Measurements from ENCODE around the gene DPP7.

The DPP7 gene

DNA sequence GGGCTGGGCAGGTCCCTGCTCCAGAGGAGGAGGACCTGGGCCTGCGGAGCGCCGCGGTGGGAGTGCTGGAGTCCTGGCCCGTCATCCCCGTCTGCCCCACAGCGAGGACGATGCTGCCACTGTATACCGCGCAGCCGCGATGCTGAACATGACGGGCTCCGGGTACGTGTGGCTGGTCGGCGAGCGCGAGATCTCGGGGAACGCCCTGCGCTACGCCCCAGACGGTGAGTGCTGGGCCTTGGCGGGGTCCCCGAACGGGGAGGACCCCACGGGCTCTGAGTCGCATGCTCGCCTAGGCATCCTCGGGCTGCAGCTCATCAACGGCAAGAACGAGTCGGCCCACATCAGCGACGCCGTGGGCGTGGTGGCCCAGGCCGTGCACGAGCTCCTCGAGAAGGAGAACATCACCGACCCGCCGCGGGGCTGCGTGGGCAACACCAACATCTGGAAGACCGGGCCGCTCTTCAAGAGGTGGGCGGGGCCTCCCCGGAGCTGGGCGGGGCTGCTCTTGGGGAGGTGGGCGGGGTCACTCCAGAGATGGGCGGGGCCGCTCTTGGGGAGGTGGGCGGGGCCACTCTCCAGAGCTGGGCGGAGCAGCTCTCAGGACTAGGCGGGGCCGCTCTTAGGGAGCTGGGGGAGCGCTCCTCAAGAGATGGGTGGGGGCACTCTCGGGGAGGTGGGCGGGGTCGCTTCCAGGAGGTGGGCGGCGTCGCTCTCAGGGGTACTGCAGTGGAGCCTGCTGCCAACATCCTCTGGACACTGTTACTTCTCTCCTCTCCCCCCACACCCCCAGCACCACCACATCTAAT, 42.2 kb upstream of the DPP7 start:
- H3K27me3 ChIP-seq (ENCODE audit: control insufficient read depth, insufficient read depth, low read length): peaks cover 62% of the 10 kb centered on the region
- H3K4me3 ChIP-seq (ENCODE audit: low read length): no peak overlapping the region
- H3K36me3 ChIP-seq (ENCODE audit: control insufficient read depth, insufficient read depth, low read length): no peaks in the 10 kb centered on the region
- H3K4me1 ChIP-seq (ENCODE audit: control insufficient read depth, insufficient read depth, low read length): peaks cover 7% of the 10 kb centered on the region
- H3K9me3 ChIP-seq (ENCODE audit: control insufficient read depth, low read length): no peaks in the 10 kb centered on the region
- H3K9ac ChIP-seq (ENCODE audit: low read length): no peak overlapping the region

DNA sequence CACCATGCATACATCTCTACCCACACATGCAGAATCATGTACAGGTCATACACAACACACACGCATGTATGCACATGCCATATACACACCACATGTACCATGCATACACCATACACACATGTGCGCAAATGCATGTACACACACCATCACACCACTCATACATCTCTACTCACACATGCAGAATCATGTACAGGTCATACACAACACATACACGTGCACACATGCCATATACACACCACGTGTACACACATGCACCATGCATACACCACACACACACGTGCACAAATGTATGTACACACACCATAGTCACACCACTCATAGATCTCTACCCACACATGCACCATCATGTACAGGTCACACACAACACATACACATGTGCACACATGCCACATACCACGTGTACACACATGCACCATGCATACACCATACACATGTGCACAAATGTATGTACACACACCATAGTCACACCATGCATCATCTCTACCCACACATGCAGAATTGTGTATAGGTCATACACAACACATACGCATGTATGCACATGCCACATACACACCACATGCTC, 38.4 kb upstream of the DPP7 start:
- Histone ChIP-seq H3K27me3 (ENCODE audit: control insufficient read depth, insufficient read depth, low read length) (peaks cover 40% of the 10 kb centered on the region), H3K4me1 (ENCODE audit: control insufficient read depth, insufficient read depth, low read length) (peaks cover 11% of the 10 kb centered on the region)

DNA sequence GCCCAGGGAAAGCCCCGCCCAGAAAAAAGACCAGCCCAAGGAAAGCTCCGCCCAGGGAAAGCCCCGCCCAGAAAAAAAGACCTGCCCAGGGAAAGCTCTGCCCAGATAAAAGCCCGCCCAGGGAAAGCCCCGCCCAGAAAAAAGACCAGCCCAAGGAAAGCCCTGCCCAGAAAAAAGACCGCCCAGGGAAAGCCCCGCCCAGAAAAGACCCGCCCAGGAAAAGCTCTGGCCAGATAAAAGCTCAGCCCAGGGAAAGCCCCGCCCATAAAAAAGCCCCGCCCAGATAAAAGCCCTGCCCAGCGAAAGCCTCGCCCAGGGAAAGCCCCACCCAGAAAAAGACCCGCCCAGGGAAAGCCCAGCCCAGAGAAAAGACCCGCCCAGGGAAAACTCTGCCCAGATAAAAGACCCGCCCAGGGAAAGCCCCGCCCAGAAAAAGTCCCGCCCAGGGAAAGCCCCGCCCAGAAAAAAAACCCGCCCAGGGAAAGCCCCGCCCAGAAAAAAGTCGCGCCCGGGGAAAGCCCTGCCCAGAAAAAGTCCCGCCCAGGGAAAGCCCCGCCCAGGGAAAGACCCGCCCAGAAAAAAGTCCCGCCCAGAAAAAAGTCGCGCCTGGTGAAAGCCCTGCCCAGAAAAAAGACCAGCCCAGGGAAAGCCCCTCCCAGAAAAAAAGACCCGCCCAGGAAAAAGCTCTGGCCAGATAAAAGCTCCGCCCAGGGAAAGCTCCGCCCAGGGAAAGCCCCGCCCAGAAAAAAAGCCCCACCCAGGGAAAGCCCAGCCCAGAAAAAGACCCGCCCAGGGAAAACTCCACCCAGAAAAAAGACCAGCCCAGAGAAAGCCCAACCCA, 36.3 kb upstream of the DPP7 start:
- H3K27me3 ChIP-seq (ENCODE audit: control insufficient read depth, insufficient read depth, low read length): peaks cover 33% of the 10 kb centered on the region
- peaks cover 4% of the 10 kb centered on the region for H3K4me1 ChIP-seq (ENCODE audit: control insufficient read depth, insufficient read depth, low read length)
- H3K9ac ChIP-seq (ENCODE audit: low read length): no peak overlapping the region
- no peaks in the 10 kb centered on the region for H3K36me3 ChIP-seq (ENCODE audit: control insufficient read depth, insufficient read depth, low read length)
- H3K9me3 ChIP-seq (ENCODE audit: control insufficient read depth, low read length): no peaks in the 10 kb centered on the region
- H3K4me3 ChIP-seq (ENCODE audit: low read length): no peak overlapping the region

More for the DNA sequence above, 38.4 kb upstream of the DPP7 start:
- no peaks in the 10 kb centered on the region for H3K36me3 ChIP-seq (ENCODE audit: control insufficient read depth, insufficient read depth, low read length)
- H3K9ac ChIP-seq (ENCODE audit: low read length): no peak overlapping the region
- H3K4me3 ChIP-seq (ENCODE audit: low read length): no peak overlapping the region
- H3K9me3 ChIP-seq (ENCODE audit: control insufficient read depth, low read length): no peaks in the 10 kb centered on the region

DNA sequence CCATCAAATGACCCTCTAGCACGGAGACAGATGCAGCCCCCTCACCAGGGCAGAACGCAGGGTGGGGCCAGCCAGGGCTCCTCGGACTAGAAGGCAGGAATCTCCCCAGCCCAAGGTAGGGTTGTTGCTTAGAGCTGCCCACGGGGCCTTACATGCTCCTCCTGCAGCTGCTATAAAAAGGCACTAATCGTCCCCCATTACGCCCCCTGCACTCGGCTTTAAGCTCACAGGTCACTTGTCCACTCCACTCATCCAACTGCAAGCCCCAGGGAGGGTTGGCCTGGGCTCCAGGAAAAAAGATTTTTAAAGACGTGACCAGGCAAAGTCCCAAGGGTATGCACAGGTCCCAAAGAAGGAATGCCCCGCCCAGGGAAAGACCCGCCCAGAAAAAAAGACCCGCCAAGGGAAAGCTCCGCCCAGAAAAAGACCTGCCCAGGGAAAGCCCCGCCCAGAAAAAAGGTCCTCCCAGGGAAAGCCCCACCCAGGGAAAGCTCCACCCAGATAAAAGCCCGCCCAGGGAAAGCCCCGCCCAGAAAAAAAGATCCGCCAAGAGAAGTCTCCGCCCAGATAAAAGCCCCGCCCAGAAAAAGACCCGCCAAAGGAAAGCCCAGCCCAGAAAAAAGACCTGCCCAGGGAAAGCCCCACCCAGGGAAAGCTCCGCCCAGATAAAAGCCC, 35.5 kb upstream of the DPP7 start:
- Histone ChIP-seq H3K4me3 (ENCODE audit: low read length) (no peak overlapping the region), H3K36me3 (ENCODE audit: control insufficient read depth, insufficient read depth, low read length) (no peaks in the 10 kb centered on the region), H3K27me3 (ENCODE audit: control insufficient read depth, insufficient read depth, low read length) (peaks cover 26% of the 10 kb centered on the region)

DNA sequence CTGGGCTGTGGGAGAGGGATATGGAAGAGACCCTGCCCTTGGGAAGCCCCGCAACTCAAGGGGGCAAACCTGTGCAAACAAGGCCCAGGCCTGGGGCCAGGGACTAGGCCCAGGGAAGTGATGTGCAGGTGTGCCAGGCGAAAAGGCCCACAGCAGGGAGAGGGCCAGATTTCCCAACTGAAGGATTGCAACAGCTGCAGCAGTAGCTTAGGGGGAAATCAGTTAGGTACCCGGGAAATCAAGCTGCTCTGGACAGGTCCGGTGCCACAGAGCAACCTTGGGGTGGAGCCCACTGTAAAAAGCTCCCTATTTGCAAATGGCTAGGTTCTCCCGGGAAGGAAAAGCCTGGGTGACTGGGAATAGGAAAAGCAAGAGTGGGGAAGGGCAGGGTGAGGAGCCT, 34.8 kb upstream of the DPP7 start:
- peaks cover 25% of the 10 kb centered on the region for H3K27me3 ChIP-seq (ENCODE audit: control insufficient read depth, insufficient read depth, low read length)
- no peak overlapping the region for H3K9ac ChIP-seq (ENCODE audit: low read length)
- no peaks in the 10 kb centered on the region for H3K9me3 ChIP-seq (ENCODE audit: control insufficient read depth, low read length)
- no peak overlapping the region for H3K4me3 ChIP-seq (ENCODE audit: low read length)
- no peaks in the 10 kb centered on the region for H3K36me3 ChIP-seq (ENCODE audit: control insufficient read depth, insufficient read depth, low read length)
- H3K4me1 ChIP-seq (ENCODE audit: control insufficient read depth, insufficient read depth, low read length): peaks cover 4% of the 10 kb centered on the region

More for the DNA sequence above, 35.5 kb upstream of the DPP7 start:
- Histone ChIP-seq H3K4me1 (ENCODE audit: control insufficient read depth, insufficient read depth, low read length) (peaks cover 4% of the 10 kb centered on the region), H3K9me3 (ENCODE audit: control insufficient read depth, low read length) (no peaks in the 10 kb centered on the region), H3K9ac (ENCODE audit: low read length) (no peak overlapping the region)

DNA sequence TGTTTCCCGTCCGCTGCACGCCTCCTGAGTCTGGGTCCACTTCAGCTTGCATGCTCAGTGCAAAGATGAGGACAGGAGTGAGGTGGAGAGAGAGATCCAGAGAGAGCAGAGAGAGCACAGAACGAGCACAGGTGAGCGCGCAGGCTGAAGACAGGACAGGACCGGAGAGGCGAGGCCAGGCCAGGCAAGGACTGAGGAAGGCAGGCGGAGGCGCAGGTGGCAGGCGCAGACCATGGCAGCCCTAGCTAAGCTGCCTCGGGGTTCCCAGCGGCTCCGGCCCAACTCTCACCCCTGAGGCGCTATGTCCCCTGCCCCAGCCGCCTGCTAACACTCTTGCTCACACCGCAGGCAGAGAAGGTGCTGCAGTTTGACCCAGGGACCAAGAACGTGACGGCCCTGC, 34.1 kb upstream of the DPP7 start:
- H3K4me3 ChIP-seq (ENCODE audit: low read length): no peak overlapping the region
- H3K4me1 ChIP-seq (ENCODE audit: control insufficient read depth, insufficient read depth, low read length): peaks cover 4% of the 10 kb centered on the region
- H3K36me3 ChIP-seq (ENCODE audit: control insufficient read depth, insufficient read depth, low read length): no peaks in the 10 kb centered on the region
- no peak overlapping the region for H3K9ac ChIP-seq (ENCODE audit: low read length)
- no peaks in the 10 kb centered on the region for H3K9me3 ChIP-seq (ENCODE audit: control insufficient read depth, low read length)
- H3K27me3 ChIP-seq (ENCODE audit: control insufficient read depth, insufficient read depth, low read length): peaks cover 28% of the 10 kb centered on the region

DNA sequence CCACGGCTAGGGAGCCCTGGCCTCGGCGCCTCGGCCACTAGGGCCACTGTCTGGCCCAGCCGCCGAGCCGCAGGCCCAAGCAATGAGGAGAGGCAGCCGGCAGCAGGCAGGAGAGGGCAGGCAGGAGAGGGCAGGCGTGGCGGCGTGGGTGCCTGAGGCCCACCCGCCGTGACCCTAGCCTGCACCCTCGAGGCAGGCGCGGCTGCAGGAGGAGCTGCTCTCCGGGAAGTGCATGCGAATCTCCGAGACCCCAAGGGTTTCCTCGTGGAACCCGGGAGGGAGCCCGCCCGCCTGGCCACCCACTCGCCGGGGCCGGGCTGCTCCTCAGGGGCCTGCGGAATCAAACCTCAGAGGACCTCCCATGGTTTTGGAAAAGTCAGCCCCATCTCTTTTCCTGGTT, 33.7 kb upstream of the DPP7 start:
- no peak overlapping the region for H3K9ac ChIP-seq (ENCODE audit: low read length)
- no peaks in the 10 kb centered on the region for H3K36me3 ChIP-seq (ENCODE audit: control insufficient read depth, insufficient read depth, low read length)
- no peak overlapping the region for H3K4me3 ChIP-seq (ENCODE audit: low read length)
- H3K9me3 ChIP-seq (ENCODE audit: control insufficient read depth, low read length): no peaks in the 10 kb centered on the region
- peaks cover 4% of the 10 kb centered on the region for H3K4me1 ChIP-seq (ENCODE audit: control insufficient read depth, insufficient read depth, low read length)
- peaks cover 31% of the 10 kb centered on the region for H3K27me3 ChIP-seq (ENCODE audit: control insufficient read depth, insufficient read depth, low read length)

DNA sequence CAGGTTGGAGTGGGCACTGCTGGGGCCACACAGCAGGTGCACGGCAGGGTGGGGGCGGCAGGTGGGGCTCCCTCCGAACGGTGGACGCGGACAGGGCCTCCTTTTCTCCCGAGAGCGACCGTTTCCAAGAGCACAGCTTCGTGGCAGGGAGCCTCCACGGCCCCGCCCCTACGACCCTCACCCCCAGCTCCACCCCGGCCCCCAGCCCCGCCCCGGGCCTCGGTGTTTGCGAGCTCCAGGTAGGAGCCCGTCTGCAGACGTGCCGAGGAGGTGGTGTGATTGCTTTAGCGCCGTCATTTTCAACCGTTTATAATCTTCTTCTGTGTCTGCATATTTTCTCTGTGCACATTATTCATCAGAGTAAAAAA, 33.2 kb upstream of the DPP7 start:
- H3K4me3 ChIP-seq (ENCODE audit: low read length): no peak overlapping the region
- H3K4me1 ChIP-seq (ENCODE audit: control insufficient read depth, insufficient read depth, low read length): peaks cover 4% of the 10 kb centered on the region
- no peaks in the 10 kb centered on the region for H3K36me3 ChIP-seq (ENCODE audit: control insufficient read depth, insufficient read depth, low read length)
- H3K9me3 ChIP-seq (ENCODE audit: control insufficient read depth, low read length): no peaks in the 10 kb centered on the region
- peaks cover 36% of the 10 kb centered on the region for H3K27me3 ChIP-seq (ENCODE audit: control insufficient read depth, insufficient read depth, low read length)
- no peak overlapping the region for H3K9ac ChIP-seq (ENCODE audit: low read length)

DNA sequence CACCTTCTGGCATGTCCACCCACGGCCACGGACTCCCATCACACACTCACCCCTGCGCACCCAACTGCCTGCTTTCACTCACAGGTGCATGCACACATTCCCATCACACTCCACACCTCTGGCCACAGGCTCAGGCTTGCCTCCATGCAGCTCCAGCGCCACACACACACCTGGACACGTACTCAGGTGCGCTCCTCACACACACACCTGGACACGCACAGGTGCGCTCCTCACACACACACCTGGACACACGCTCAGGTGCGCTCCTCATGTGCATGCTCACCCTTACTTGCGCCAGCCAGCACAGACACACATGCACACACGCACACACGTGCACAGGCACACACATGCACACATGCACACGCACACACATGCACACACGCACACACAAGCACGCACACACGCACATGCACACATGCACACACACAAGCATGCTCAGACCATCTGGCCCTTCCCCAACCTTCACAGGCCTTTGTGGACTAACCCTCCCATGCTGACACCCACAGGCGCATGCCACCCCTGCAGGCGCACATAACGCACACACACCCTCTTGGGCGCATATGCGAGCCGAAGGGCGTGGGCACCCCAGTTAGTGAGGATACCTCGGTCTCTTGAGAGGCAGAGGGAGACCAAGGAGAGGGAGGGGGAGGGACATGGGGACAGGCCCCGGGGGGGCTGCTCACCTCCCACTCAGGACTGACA, 32.7 kb upstream of the DPP7 start:
- Histone ChIP-seq H3K27me3 (ENCODE audit: control insufficient read depth, insufficient read depth, low read length) (peaks cover 40% of the 10 kb centered on the region), H3K36me3 (ENCODE audit: control insufficient read depth, insufficient read depth, low read length) (no peaks in the 10 kb centered on the region), H3K9me3 (ENCODE audit: control insufficient read depth, low read length) (no peaks in the 10 kb centered on the region)

DNA sequence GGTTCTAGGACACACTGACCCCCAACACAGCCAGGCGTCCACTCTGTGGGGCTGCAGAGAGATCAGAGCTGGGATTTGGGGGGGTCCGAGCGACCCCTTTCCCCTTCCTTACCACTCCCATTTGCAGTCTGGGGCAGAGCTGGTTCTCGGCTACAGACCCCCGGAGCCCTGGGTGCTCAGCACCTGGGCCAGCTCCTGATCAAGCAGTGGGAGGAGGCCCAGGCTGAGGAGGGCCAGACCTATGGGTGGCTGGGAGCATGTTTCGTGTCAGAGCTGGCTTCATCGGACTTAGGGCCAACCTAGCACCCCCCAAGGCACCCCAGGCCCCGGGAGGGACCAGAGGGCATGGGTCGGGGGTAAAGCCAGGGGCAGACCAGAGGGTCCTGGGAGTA, 32.0 kb upstream of the DPP7 start:
- Histone ChIP-seq H3K36me3 (ENCODE audit: control insufficient read depth, insufficient read depth, low read length) (no peaks in the 10 kb centered on the region), H3K9me3 (ENCODE audit: control insufficient read depth, low read length) (no peaks in the 10 kb centered on the region), H3K4me1 (ENCODE audit: control insufficient read depth, insufficient read depth, low read length) (peaks cover 4% of the 10 kb centered on the region), H3K4me3 (ENCODE audit: low read length) (no peak overlapping the region), H3K27me3 (ENCODE audit: control insufficient read depth, insufficient read depth, low read length) (peaks cover 47% of the 10 kb centered on the region), H3K9ac (ENCODE audit: low read length) (no peak overlapping the region)

More for the DNA sequence above, 32.7 kb upstream of the DPP7 start:
- H3K4me3 ChIP-seq (ENCODE audit: low read length): no peak overlapping the region
- peaks cover 4% of the 10 kb centered on the region for H3K4me1 ChIP-seq (ENCODE audit: control insufficient read depth, insufficient read depth, low read length)
- no peak overlapping the region for H3K9ac ChIP-seq (ENCODE audit: low read length)

DNA sequence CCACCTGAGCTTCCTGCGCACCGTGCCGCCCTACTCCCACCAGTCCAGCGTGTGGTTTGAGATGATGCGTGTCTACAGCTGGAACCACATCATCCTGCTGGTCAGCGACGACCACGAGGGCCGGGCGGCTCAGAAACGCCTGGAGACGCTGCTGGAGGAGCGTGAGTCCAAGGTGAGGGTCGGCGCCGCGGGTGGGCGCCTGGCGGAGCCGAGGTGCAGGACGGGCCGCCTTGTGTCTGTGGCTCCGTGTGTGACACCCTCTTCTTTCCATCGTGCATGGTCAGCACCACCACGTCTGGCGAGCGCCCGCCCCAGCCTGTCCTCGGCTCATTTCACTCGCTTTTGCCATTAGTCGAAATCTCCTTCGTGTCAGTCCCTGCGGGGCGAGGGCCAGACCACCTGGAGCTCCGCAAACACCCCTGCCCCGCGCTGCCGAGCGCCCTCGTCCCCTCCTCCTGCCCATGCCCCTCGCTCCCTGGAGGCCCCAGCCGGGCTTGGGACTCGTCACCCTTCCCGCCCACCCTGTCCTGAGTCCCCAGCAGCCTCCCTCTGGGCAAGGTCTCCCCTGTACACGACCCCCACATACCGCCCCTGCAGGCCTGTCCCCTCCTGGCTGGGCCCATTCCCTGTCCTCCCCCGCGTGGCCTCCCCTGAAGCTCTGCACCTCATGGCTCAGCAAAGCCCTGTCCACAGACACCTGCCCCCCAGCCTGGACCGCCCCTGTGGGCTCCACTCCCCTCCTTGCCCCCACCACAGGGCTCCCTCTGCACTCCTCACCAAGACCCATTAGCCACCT, 31.4 kb upstream of the DPP7 start:
- Histone ChIP-seq H3K9ac (ENCODE audit: low read length) (no peak overlapping the region), H3K27me3 (ENCODE audit: control insufficient read depth, insufficient read depth, low read length) (peaks cover 53% of the 10 kb centered on the region), H3K4me3 (ENCODE audit: low read length) (no peak overlapping the region), H3K9me3 (ENCODE audit: control insufficient read depth, low read length) (no peaks in the 10 kb centered on the region), H3K36me3 (ENCODE audit: control insufficient read depth, insufficient read depth, low read length) (no peaks in the 10 kb centered on the region), H3K4me1 (ENCODE audit: control insufficient read depth, insufficient read depth, low read length) (peaks cover 4% of the 10 kb centered on the region)

Data from mucosa of stomach (tissue), 1 donor.